HUES64 (cell line): Measurements from ENCODE around the gene FUT3.
"Not testable (repeated sequence)": the region's sequence is repeated elsewhere in the genome, so short reads cannot be mapped to it uniquely, and the experiment has no call there.

ENCODE experiments used
- H3K27ac ChIP-seq: 2 replicates; pipeline ENCODE4 v1.7.0; 2013; ENCODE audit warnings: low read depth, low read length, inconsistent platforms
- H3K27me3 ChIP-seq: 2 replicates; pipeline ENCODE4 v1.6.1; 2013; ENCODE audit warnings: mild to moderate bottlenecking, low read length; ENCODE audit not compliant: insufficient read depth
- H3K36me3 ChIP-seq: 2 replicates; pipeline ENCODE4 v1.6.1; 2013; ENCODE audit warnings: mild to moderate bottlenecking, low read length; ENCODE audit not compliant: insufficient read depth
- H3K4me1 ChIP-seq: 2 replicates; pipeline ENCODE4 v1.6.1; 2013; ENCODE audit warnings: mild to moderate bottlenecking, low read length, moderate library complexity; ENCODE audit not compliant: insufficient read depth
- H3K4me3 ChIP-seq: 2 replicates; pipeline ENCODE4 v1.5.1; 2013; ENCODE audit warnings: mild to moderate bottlenecking, low read length, moderate library complexity
- H3K9ac ChIP-seq: 2 replicates; pipeline ENCODE4 v1.6.1; 2013; ENCODE audit warnings: mild to moderate bottlenecking, low read depth, low read length
- H3K9me3 ChIP-seq: 2 replicates; pipeline ENCODE4 v1.6.1; 2013; ENCODE audit warnings: low read depth, low read length; ENCODE audit not compliant: insufficient read depth
- WGBS: fragments of 150-250, 120-280 bp; methylation state at CpG from one replicate; pipeline ENCODE4 v1.1.7; 2013; ENCODE audit warnings: missing lambda C conversion rate; 5-methylcytosine and 5-hydroxymethylcytosine counted together

FUT3 gene

GRCh38 chr19:5880196-5880595 lies 28.9 kb upstream of the FUT3 start:
- no peak overlapping the region for H3K4me3 ChIP-seq
- H3K27ac ChIP-seq: no peak overlapping the region
- H3K9me3 ChIP-seq: no peaks in the 10 kb centered on the region
- H3K4me1 ChIP-seq: peaks cover 3% of the 10 kb centered on the region; the same call in 1 of the 2 replicates
- no peak overlapping the region for H3K9ac ChIP-seq
- WGBS: 57% methylated on average over 5 of the region's 6 CpGs
- H3K36me3 ChIP-seq: no peaks in the 10 kb centered on the region
- no peaks in the 10 kb centered on the region for H3K27me3 ChIP-seq

- Histone ChIP-seq H3K36me3 (no peaks in the 10 kb centered on the region), H3K27ac (no peak overlapping the region), H3K9ac (no peak overlapping the region), H3K27me3 (no peaks in the 10 kb centered on the region), H3K4me1 (peaks cover 3% of the 10 kb centered on the region; the same call in 1 of the 2 replicates), H3K9me3 (no peaks in the 10 kb centered on the region), H3K4me3 (no peak overlapping the region)
- WGBS: 86% methylated on average over 9 of the region's 9 CpGs
These were observed 26.6 kb upstream of the FUT3 start for GRCh38 chr19:5877882-5878281.

DNA sequence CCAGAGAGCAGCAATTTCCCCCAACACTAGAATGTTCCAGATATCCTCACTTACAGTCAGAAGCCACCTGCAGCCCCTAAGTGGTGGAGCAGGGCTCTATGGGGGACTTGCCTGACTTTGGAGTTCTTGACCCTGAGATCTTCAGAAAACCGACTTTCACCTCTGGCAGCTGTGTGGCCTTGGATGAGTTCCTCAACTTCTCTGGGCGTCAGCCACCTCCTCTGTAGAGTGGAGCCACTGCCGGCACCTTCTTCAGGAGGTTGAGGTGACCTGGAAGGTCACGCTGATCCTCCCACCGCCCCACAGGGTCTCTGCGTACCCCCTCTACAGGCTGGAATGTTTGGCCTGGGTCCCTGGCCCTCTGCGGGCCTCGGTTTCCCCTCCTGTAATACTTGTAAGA lies 26.2 kb upstream of the FUT3 start:
- no peak overlapping the region for H3K4me3 ChIP-seq
- 93% methylated on average over 8 of the region's 8 CpGs for WGBS
- no peaks in the 10 kb centered on the region for H3K27me3 ChIP-seq
- H3K9me3 ChIP-seq: no peaks in the 10 kb centered on the region
- peaks cover 3% of the 10 kb centered on the region; the same call in 1 of the 2 replicates for H3K4me1 ChIP-seq
- no peaks in the 10 kb centered on the region for H3K36me3 ChIP-seq
- H3K27ac ChIP-seq: no peak overlapping the region
- H3K9ac ChIP-seq: no peak overlapping the region

GRCh38 chr19:5874496-5874895 lies 23.2 kb upstream of the FUT3 start:
- H3K9ac ChIP-seq, H3K9me3 ChIP-seq, H3K27ac ChIP-seq, H3K4me1 ChIP-seq, H3K36me3 ChIP-seq, H3K4me3 ChIP-seq, H3K27me3 ChIP-seq: not testable (repeated sequence)
- 84% methylated on average over 7 of the region's 7 CpGs for WGBS

DNA sequence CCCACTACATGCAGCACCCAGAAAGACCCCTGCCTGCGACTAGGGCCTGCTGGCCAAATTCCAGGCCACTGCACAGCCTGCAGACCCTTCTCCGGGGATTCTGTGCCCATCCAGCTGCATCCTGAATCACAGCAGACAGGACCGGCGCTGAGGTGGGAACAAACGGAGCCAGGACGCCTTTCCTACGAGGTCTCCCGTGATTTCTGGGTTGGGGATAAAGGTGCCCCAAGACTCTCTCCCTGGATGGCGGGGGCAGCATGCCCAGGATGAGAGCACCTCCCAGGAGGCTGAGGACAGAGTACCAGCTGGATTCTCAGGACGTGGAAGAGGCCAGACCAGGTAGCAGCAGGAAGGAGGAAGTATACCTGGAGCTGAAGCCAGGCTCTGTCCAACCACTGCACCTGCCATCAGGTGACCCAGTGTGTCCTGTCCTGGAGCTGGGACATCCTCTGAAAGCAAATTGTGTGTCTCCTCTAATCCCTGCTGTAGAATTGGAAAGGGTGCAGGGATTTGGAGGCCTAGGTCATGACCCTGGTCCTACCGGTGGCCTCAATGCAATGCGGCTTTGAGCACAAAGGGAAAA lies 22.5 kb upstream of the FUT3 start:
- no peak overlapping the region for H3K27ac ChIP-seq
- H3K4me1 ChIP-seq: no peaks in the 10 kb centered on the region
- H3K4me3 ChIP-seq: no peak overlapping the region
- no peak overlapping the region for H3K9ac ChIP-seq
- H3K9me3 ChIP-seq: no peaks in the 10 kb centered on the region
- WGBS: 95% methylated on average over 12 of the region's 12 CpGs
- H3K27me3 ChIP-seq: no peaks in the 10 kb centered on the region
- no peaks in the 10 kb centered on the region for H3K36me3 ChIP-seq

GRCh38 chr19:5870986-5871394 lies 19.7 kb upstream of the FUT3 start:
- Histone ChIP-seq H3K4me3 (no peak overlapping the region), H3K9me3 (no peaks in the 10 kb centered on the region), H3K9ac (no peak overlapping the region), H3K27me3 (no peaks in the 10 kb centered on the region), H3K27ac (no peak overlapping the region), H3K4me1 (no peaks in the 10 kb centered on the region), H3K36me3 (no peaks in the 10 kb centered on the region)
- WGBS: 93% methylated on average over 12 of the region's 12 CpGs

- 88% methylated on average over 31 of the region's 31 CpGs for WGBS
- no peak overlapping the region for H3K4me3 ChIP-seq
- no peaks in the 10 kb centered on the region for H3K36me3 ChIP-seq
- H3K27me3 ChIP-seq: no peaks in the 10 kb centered on the region
- H3K9ac ChIP-seq: no peak overlapping the region
- no peaks in the 10 kb centered on the region for H3K9me3 ChIP-seq
- no peak overlapping the region for H3K27ac ChIP-seq
- H3K4me1 ChIP-seq: no peaks in the 10 kb centered on the region
These were observed 16.2 kb upstream of the FUT3 start for GRCh38 chr19:5867201-5868136.

- H3K9me3 ChIP-seq: no peaks in the 10 kb centered on the region
- no peaks in the 10 kb centered on the region for H3K4me1 ChIP-seq
- no peak overlapping the region for H3K4me3 ChIP-seq
- H3K27ac ChIP-seq: no peak overlapping the region
- H3K9ac ChIP-seq: no peak overlapping the region
- 94% methylated on average over 11 of the region's 11 CpGs for WGBS
- no peaks in the 10 kb centered on the region for H3K27me3 ChIP-seq
- H3K36me3 ChIP-seq: no peaks in the 10 kb centered on the region
These were observed 14.5 kb upstream of the FUT3 start for GRCh38 chr19:5865772-5866171.

- Histone ChIP-seq H3K4me3 (no peak overlapping the region), H3K27ac (no peak overlapping the region), H3K9ac (no peak overlapping the region), H3K4me1 (no peaks in the 10 kb centered on the region), H3K27me3 (no peaks in the 10 kb centered on the region), H3K36me3 (no peaks in the 10 kb centered on the region), H3K9me3 (no peaks in the 10 kb centered on the region)
- WGBS: 95% methylated on average over 14 of the region's 14 CpGs
These were observed 13.7 kb upstream of the FUT3 start for GRCh38 chr19:5864725-5865486.

- H3K36me3 ChIP-seq: no peaks in the 10 kb centered on the region
- no peak overlapping the region for H3K9ac ChIP-seq
- no peak overlapping the region for H3K27ac ChIP-seq
- no peak overlapping the region for H3K4me3 ChIP-seq
- H3K27me3 ChIP-seq: no peaks in the 10 kb centered on the region
- H3K4me1 ChIP-seq: no peaks in the 10 kb centered on the region
- WGBS: 95% methylated on average over 9 of the region's 9 CpGs
- no peaks in the 10 kb centered on the region for H3K9me3 ChIP-seq
These were observed 12.9 kb upstream of the FUT3 start for GRCh38 chr19:5864013-5864720.
